SK-N-MC (cell line): ENCODE measurements around the gene EGFL7.
"Not testable (repeated sequence)": the region's sequence is repeated elsewhere in the genome, so short reads cannot be mapped to it uniquely, and the experiment has no call there.

Experiments used
- EZH2 ChIP-seq: fragments of 200-600 bp; sonication (generic); IDR thresholded peaks from one replicate; pipeline ENCODE4 v1.6.1; 2017; ENCODE audit warnings: antibody characterized with exemption
- POLR2AphosphoS5 ChIP-seq: IDR thresholded peaks from 2 replicates; pipeline ENCODE4 v1.6.1; 2012; ENCODE audit warnings: mild to moderate bottlenecking, low read depth, low read length, borderline replicate concordance

GRCh38 chr9:136711219-136711648, 48.5 kb downstream of the EGFL7 start:
- not testable (repeated sequence) for TF ChIP-seq EZH2, POLR2AphosphoS5
